Subcutaneous adipose tissue (tissue), 4 donors: Measurements from ENCODE around the gene ATP2A2. TPM values are rescaled to one million over a fixed set of nuclear protein-coding genes. Genes with fewer than 3 reads are reported as not detected.

ENCODE experiments used
- CTCF ChIP-seq: fragments of 450-650 bp; IDR thresholded peaks from one replicate; pipeline ENCODE4 v1.5.1; 2016; ENCODE audit warnings: low read depth, mild to moderate bottlenecking, control low read depth, antibody characterized with exemption, moderate library complexity
- total RNA-seq, 4 donors: library from RNA; depleted of rRNA; stranded (reverse); fragments of >200 nt; gene quantifications; one replicate each; pipeline ENCODE4 v1.1.0, GENCODE V29; 2016

Gene ATP2A2
- total RNA-seq, 4 donors from 2014 or later: 75.7 to 152 (median 91.4) TPM

- no peak for TF ChIP-seq CTCF
These were observed 86.3 kb downstream of the ATP2A2 start for GRCh38 chr12:110367181-110367864.

GRCh38 chr12:110369992-110370391, 88.9 kb downstream of the ATP2A2 start:
- TF ChIP-seq CTCF: no peak

GRCh38 chr12:110370732-110371231, 89.7 kb downstream of the ATP2A2 start:
- TF ChIP-seq CTCF: no peak

- TF ChIP-seq CTCF: no peak
These were observed 90.5 kb downstream of the ATP2A2 start for GRCh38 chr12:110371408-110372055.

- TF ChIP-seq CTCF: no peak
These were observed 91.0 kb downstream of the ATP2A2 start for GRCh38 chr12:110372056-110372425.

GRCh38 chr12:110373025-110373424, 92.0 kb downstream of the ATP2A2 start:
- TF ChIP-seq CTCF: no peak

GRCh38 chr12:110373425-110373824, 92.4 kb downstream of the ATP2A2 start:
- TF ChIP-seq CTCF: no peak
